CD4-positive, alpha-beta T cell treated with Interleukin-12 subunit alpha and Interleukin-12 subunit beta, for 1 hour (primary cell): ENCODE measurements around the gene NKX2-4.
"Not testable (repeated sequence)": the region's sequence is repeated elsewhere in the genome, so short reads cannot be mapped to it uniquely, and the experiment has no call there.

Experiments used
- DNase-seq: peaks from one replicate; pipeline ENCODE4 v3.0.0-alpha.2; 2020

NKX2-4 gene

DNA sequence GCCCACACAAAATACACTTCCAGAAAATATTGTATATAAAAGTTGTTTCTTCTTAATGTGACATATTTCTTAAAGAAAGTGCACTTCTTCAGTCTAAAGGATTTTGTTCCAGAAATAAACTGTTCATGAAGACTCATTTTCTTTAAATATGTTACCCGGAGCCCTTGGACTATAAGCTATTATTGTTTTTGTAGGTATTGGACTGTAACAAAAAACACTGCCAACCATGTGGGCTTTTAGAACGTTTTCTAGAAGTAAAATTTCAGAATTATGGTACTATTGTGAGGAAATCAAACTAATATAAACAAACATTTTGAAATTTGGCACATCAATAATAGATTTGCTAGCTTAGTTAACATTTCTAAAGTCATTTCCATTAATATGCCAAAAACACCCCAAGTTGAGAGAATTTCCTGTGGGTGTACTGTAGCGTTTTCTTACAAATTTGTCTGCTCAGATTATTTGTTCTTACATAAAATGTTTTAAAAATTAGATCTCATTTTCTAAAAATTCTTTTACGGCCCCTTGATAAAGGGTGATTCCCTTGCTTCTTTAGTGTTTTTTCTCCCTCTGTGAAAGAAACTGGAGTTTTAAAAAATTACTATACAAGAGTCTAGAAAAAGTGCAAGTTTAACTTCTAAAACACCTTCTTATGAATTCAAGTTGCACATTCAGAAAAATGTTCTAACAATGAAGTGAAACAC, 3.4 kb downstream of the NKX2-4 start:
- no peak for DNase-seq

DNA sequence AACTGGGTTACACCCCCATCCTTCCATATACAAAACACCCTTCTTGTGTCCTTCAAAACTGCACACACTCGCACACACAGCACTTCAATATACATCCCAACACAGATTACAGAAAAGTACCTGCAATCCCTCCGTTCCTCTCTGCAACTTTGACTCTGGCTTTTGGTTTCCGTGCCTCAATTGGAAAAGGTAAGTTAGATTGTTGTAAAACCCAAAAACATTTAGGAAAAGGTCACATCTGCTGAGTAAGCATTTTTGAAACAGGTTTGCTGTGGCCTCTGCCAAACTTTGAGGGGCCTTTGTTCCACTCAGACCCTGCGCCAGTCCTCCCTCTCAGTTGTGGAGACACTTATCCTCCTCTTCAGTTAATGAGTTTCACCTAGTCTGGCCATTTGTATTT, 4.2 kb downstream of the NKX2-4 start:
- DNase-seq, result no peak

DNA sequence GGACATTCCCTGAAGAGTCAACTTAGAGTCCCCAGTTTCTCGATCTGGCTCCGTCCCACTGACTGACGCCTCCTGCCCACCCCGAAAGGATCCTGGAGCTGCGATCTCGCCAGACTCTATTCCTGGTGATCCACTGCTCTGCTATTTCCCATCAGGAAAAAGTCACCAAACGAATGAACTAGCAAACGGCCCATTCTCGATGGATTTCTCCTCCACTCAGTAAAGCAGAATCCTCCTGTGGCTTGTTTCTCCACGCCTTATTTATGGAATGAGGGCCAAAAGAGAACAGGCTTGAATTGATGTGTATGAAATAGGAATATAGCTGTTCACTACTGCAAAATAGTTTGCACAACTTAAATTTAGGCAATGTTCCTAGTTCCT, 5.4 kb downstream of the NKX2-4 start:
- DNase-seq, result no peak

DNA sequence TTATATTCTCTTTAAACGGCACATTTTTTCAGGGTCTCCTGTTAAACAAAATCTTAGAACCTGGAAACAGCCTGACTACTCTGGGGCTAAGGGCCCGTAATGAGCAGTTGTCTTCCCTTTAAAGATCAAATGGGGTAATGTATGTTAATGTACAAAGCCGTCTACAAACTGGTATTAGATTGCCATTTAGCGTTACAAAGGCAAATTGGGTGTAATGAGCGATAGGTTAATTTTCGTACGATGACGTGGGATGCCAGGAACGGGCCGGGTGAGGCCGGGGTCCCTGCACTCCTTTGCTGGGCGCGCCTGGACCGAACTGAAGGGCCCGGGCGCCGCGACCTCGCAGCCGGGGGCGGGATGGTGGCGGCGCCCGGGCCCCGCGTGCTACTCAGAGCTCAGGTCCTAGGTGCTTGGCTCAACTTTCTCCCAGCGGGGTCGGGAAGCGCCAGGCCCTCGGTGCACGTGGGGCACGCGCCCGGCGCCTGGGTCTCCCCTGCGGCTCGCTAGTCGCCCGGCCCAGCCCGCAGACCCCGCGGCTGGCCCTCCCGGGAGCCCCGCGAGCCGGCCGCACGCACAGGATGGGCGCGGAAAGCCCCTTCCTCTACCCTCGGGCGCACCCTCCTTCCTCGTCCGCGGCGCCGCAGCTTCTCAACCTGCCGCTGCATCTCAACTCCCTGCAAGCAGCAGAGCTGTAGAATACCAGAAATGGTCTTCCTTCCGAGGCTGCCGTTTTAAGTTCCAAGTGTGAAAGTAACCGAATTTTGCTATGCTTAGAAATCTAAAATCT, 5.9 kb downstream of the NKX2-4 start:
- no peak for DNase-seq

DNA sequence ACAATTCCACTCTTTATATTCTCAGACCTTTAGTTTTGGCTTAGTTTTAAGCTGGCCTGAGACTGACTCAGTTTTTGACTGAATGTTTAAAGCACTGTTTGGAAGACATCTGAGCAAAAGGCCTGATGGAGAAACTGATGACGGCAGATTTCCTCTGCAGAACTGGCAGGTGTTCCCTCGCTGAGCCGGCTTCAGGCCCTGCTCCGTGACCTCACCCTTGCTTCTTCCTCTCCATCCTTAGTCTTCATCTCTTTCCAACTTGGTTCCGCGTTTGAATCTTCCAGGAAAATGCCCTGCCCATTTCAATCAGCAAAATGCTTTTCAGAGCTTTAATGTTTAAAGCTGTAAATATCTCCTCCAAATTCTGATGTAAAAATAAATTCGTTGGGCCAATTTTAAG, 6.6 kb downstream of the NKX2-4 start:
- DNase-seq, result no peak

DNA sequence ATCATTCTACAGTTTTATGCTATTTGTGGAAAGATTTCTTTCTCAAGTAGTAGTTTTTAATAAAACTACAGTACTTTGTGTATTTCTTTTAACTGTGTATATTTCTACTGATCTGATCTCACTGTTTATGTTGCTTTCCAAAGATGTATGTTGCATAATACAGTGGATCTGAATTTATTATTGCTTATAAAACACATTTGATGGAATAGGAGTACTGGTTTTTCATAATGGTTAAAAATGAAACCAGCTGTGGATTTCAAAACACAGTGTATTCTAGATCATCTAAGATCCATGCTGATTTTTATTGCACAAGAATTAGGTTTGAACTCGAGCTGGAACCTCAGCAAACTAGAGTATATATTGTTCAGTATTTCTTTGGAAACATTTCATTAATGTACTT, 8.0 kb downstream of the NKX2-4 start:
- DNase-seq, result no peak

DNA sequence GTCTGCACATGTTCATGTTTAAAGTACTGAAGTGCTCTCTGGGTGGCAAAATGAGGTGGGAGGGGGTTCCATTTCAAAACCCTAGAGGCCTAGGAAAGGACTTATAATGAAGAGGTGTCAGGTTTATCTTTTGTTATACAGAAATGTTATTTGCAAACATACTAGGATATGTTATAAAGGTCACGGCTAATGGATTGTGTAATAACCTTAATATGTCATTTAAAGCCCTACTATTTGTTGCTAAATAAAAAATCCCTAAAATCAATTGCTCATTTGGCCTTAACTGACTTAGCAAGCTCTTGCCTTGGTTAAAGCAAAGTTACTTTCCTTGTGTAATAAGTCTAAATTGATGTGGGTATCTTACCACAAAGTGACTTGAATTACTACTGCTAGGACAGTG, 8.8 kb downstream of the NKX2-4 start:
- DNase-seq, result no peak

DNA sequence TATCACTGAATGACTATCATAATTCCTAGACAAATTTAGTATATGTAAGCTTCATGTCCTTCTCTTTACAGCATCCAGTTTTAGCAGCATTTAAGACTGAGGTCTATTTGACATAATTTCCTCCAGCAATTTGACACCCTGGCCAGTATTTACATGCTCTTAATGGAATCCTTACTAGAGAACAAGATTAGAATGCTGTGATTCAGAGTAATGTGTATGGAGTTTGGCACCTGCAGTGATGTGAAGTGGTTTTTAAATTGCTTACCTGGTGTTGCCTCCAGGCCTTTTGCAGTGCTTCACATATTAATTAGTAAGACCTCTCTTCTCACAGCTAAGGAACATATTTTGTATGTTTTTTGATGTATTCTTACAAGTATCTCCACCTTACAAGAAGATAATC, 9.8 kb downstream of the NKX2-4 start:
- no peak for DNase-seq

DNA sequence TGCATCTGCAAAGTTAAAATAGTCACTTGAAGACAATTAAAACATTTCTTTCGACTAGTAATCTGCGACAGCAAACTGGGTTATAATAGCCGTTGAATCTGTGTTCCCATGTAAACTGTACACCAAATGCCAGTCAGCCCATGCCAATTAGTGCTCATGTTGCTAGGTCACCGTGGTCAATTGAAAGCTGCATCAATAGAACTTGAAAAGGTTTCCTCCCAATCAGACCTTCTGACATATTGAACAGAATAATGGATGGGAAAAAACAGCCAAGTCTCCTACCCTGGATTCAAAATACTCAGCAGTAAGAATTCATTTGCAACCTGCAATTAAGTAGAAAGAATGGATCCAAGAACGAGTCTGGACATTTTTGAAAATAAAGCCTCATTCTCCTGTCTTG, 11.2 kb downstream of the NKX2-4 start:
- no peak for DNase-seq

DNA sequence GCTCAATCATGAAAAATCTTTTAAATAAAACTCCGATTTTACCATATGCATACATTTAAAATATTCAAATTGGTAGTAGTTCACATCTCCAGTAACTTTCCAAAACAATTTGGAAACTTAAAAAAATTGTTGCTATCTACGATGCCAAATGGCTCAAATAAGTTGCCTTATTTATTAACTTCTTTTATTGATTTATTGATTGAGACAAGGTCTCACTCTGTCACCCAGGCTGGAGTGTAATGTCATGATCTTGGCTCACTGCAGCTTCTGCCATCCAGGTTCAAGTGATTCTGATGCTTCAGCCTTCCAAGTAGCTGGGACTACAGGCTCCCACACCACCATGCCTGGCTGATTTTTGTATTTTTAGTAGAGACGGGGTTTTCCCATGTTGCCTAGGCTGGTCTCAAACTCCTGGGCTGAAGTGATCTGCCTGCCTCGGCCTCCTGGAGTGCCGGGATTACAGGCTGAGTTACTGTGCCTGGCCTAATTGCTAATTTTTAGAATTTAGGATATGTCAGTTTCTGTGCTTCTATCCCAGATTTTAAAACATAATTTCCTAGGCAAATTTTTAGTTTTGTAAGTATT, 12.9 kb downstream of the NKX2-4 start:
- DNase-seq, result no peak

DNA sequence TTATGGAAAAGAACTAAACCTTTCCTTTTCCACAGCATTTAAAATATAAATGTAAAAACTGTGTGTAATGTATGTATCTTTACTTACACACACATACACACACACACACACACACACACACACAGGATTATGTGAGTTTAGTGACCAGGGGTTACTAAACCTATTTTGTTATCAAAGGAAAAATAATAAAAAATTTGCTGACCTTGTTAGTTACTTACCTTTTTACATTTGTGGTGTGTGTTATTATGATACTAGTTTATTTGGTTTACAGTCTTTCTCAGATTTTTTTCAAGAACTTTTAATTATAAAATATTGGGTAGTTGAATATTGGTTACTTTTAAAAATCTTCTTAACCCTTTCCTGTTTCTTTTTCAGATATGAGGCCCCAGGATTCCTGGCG, 15.7 kb downstream of the NKX2-4 start:
- no peak for DNase-seq

DNA sequence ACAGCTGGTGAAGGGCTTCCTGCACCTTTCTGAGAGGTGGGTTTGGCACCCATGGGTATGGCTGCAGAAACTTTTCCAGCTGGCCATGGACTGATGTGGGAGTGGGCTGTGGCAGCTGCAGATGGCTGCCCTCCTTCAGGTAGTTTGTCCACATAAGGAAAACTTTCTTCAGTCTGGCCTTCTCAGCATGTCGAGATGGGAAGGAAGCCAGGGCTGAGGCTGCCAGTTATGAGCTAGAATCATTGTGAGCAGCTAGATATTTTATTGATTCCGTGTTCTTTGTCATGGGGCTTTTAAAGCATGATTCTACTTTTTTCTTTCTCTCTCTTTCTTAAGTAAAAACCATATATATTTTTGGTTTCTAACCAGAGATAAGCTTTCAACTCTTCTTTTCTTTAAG, 16.6 kb downstream of the NKX2-4 start:
- no peak for DNase-seq

DNA sequence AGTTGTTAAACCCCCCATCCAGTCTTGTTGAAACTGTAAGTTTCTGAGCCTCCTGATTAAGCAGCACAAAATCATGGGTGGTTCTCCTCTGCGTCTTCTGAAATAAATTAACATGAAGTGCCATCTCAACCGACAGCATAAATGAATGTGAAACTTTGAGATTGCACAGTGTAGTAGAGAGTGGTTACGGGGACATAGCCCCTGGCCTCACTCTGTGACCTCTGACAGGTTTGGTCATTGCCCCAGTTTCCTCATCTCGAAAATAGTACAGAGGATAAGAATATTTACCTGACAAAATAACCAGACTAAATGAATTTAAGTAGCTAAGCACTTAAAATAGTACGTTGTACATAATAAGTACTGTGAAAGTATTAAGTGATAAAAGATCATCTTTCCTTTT, 19.1 kb downstream of the NKX2-4 start:
- DNase-seq, result no peak

DNA sequence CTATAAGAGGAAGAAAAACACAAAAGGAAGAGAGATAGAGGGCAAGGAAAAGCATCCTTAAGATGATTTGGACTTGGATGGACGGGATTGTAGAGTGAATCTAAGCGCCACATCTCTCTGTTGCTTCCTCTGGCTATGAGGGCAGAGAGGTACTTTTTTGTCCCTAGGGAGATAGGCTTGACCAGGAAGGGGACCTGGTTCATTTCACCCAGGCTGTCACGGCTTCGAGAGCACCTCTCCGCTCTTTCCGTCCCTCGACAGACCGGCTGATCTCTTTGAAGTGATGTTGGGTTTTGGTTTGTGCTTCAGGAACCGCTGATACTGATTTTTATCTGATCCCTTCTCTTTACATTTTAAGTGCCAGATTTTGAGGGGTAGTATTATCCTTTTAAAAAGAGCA, 19.6 kb downstream of the NKX2-4 start:
- no peak for DNase-seq

DNA sequence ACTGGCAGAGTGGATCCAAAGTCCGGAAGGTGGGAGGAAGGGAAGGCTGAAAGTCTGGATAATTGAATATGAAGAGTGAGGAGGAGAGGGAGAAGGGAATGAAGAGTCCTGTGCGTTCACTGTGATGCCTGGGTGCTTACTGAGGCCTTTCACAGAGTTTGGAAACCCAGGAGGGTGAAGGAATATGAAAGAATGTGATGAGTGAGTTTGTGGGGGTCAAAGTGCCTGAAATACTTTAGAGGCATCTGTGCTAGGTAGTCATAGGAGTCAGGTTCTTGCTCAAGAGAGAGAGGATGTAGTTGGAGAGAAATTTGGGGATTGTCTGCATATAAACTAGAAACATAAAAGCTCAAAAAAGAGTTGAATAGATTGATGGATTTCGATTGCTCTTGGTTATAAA, 20.7 kb downstream of the NKX2-4 start:
- DNase-seq, result no peak

DNA sequence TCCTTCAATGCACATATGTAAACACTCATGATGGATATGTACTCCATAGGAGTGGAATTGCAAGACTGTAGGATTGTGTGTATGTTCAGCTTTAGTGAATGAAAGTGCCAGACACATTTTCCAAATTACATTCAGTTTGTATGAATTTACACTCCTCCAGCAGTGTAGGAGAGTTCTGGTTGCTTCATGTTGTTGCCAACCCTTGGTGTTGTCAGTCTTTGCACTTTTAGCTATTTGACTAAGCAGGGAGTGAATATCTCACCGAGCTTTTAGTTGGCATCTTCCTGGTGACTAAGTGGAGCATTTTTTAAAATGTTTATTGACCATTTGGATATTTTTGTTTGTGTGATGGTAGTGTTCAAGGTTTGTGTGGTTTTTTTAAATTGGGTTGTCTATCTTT, 23.9 kb downstream of the NKX2-4 start:
- no peak for DNase-seq

DNA sequence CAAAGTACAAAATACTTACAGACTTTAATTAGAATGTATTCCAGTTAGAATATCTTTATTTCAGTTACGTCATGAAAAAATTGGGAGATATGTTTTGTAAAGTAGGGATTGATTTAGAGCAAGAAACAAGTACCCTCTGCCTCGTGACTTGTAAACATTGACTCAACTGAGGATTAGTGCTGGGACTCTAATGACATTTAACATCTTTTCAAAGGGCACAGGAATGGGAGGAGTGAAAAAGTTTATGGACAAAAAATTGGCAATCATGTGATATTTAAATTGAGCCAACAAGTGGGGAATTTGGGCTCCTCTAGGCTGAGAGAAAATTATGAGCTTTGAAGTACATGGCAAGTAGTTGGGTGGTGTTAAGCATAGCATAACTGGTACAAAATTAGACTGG, 25.3 kb downstream of the NKX2-4 start:
- DNase-seq, result no peak

DNA sequence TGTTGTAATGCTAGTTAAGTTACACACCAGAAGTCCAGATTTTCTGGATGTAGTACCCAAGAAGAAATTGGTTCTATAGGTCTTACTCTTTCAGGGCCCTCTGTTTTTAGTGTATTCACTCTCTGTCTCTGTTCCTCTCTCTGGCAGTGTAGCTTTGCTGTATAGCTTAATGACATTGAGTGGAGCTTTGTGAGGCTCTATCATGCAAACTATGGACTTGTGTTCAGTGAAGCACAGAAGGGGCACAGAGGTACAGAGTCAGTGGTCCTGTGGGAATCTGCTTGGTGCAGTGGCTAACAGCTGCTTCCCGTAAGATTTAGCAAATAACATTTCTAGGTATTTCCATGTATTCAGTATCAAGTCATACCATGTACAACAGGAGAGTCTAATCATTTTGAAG, 26.1 kb downstream of the NKX2-4 start:
- no peak for DNase-seq

DNA sequence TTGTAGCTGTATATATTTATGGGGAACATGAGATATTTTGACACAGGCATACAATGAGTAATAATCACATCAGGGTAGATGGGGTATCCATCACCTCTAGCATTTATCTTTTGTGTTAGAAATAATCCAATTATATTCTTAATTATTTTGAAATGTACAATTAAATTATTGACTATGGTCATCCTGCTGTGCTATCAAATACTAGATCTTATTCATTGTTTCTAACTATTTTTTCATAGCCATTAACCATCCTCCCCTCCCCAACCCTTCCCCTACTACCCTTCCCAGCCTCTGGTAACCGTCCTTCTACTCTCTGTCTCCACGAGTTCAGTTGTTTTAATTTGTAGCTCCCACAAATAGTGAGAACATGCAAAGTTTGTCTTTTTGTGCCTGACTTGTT, 28.5 kb downstream of the NKX2-4 start:
- no peak for DNase-seq

DNA sequence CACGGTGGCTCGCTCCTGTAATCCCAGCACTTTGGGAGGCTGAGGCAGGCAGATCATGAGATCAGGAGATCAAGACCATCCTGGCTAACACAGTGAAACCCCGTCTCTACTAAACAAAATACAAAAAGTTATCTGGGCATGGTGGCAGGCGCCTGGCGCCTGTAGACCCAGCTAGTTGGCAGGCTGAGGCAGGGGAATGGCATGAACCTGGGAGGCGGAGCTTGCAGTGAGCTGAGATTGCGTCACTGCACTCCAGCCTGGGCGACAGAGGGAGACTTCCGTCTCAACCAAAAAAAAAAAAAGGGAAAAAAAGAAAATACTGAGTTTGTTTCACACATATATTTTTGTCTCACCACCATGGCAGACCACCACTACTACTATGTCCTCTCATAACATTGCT, 31.1 kb downstream of the NKX2-4 start:
- not testable (repeated sequence) for DNase-seq

DNA sequence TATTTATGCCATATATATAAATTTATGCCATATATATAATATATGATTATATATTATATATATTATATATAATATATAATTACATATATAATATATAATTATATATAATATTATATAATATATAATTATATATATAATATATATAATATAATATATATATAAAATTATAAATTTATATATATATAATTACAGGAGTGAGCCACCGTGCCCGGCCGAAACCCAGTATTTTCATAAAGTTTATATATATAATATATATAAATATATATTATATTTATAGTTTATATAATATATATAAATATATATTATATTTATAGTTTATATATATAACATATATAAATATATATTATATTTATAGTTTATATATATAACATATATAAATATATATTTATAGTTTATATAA, 31.6 kb downstream of the NKX2-4 start:
- DNase-seq, result no peak

DNA sequence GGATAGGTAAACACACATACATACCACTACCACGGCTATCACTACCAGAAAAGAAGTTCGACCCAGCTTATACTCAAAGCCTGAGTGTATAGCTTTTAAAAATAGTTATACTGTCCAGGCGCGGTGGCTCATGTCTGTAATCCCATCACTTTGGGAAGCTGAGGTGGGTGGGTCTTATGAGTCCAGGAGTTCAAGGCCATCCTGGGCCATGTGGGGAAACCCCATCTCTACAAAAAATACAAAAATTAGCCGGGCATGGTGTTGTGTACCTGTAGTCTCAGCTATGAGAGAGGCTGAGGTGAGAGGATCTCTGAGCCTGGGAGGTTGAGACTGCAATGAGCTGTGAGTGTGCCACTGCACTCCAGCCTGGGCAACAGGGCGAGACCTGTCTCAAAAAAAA, 32.9 kb downstream of the NKX2-4 start:
- DNase-seq, result no peak

DNA sequence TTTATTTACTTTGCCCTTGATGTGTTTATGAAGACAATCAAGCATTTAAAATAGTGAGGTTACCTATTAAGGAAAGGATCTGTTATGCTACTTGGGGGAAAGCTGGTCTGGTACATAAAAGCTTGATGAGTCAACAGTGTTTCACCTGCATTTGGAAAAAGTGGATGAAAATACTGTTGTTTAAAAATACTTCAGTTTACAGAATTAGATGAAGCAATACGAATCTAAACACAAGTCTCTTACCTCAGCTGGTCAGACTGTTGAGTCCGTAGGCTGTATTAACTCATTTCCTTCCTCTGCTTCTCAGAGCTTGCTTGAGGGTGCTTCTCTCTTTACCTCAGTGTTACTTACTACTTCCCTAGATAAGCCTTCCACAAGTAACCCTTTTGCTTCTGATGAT, 36.1 kb downstream of the NKX2-4 start:
- no peak for DNase-seq

DNA sequence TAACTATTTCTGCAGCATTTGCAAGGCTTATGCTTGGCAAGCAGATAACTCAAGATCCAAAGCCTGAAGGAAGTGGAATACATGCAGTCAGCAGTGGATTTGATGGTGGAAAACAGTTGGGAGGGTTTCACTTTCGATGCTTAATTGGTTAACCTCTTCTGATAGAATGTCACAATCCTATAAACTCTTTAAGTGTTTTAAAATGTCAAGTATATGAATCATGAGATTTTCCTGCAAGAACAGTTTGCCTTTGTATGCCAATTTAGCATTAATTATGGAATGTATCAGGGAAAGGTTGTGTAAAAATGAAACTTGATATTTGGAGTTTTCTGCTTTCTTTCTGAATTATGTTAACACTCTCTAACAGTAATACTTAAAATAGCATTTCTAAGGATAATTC, 36.6 kb downstream of the NKX2-4 start:
- DNase-seq, result no peak

DNA sequence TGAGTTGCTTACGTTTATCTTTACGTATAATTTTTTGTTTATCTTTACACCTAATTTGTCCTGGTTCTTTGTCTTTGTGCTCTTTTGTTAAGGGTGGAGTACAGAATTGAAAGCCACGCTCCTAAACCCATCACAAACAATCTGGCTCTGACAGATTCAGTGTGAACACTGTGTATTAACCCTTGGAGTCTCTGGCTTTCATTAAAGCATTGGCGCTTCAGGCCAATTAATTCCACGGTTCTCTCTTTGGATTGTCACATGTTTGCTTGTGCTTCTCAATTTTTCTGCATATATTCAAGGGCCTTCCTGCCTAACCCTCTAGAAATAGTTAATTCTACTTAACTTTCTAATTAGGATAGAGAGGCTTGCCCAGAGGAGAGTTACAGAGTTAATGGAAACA, 38.6 kb downstream of the NKX2-4 start:
- no peak for DNase-seq
